ENCODE data around the gene COL4A5.

Gene COL4A5

GRCh38 chrX:108397627-108398391, 41.8 kb upstream of the COL4A5 start:
- no peak for TF ChIP-seq EZH2phosphoT487 (IDR thresholded peaks at IDR 0.05; ENCODE audit: borderline replicate concordance, low read length)
- TF ChIP-seq CTCF (IDR thresholded peaks at IDR 0.05; ENCODE audit: low read depth, low read length, poor library complexity, severe bottlenecking), result no peak
- Histone ChIP-seq H3K79me2 (ENCODE audit: control insufficient read depth, low read length) (no peaks in the 10 kb centered on the region), H3K9me3 (ENCODE audit: control insufficient read depth, insufficient read depth, low read length) (no peaks in the 10 kb centered on the region), H3K27me3 (ENCODE audit: control insufficient read depth, low read length) (no peaks in the 10 kb centered on the region), H4K20me1 (ENCODE audit: control insufficient read depth, insufficient read depth, low read depth, low read length) (no peaks in the 10 kb centered on the region), H3F3A (ENCODE audit: control insufficient read depth, insufficient read depth) (no peaks in the 10 kb centered on the region), H3K36me3 (ENCODE audit: control insufficient read depth, low read length) (no peaks in the 10 kb centered on the region), H3K4me1 (ENCODE audit: control insufficient read depth, low read length) (no peaks in the 10 kb centered on the region), H3K27ac (ENCODE audit: low read depth, low read length) (no peak overlapping the region), H3K4me2 (ENCODE audit: low read length) (no peak overlapping the region), H3K4me3 (ENCODE audit: low read length) (no peak overlapping the region), H3K9me2 (replicated peaks; ENCODE audit: control insufficient read depth, low read length) (no peaks in the 10 kb centered on the region)

DNA sequence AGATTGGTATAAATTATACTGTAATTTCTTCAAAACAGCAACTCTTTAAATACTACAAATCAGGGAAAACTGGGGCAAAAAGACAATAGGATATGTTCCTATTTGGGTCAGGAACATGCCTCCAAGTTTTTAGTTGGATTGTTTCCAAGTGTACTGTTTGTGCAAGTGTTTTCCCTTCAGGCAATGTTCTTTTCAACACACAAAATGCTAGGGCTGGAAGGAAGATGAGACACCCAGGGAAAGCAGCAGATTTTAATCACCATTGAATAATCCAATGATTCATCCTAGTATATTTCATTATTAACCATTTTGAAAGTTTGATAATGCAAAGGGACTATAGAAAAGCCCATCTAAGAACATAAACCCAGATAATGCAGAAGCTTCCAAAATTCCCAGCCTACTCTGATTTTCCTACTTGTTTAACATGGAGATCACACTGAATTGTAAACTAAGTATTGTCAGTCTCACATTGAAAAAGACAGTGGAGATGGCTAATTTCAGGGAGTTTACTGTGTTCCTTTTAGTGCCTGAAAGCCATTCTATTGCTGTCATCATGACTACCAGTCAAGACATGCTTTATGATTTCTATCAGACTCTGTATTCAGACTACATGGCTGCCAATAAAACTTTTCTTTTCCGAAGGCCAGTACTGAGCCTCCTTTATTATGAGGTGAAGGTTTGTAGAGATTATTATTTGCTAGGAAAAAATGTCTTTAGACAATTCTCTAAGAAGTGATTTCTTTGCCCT, 40.0 kb upstream of the COL4A5 start:
- H3F3A ChIP-seq (ENCODE audit: control insufficient read depth, insufficient read depth), result no peaks in the 10 kb centered on the region
- H3K4me1 ChIP-seq (ENCODE audit: control insufficient read depth, low read length), result no peaks in the 10 kb centered on the region
- no peak overlapping the region for H3K27ac ChIP-seq (ENCODE audit: low read depth, low read length)
- TF ChIP-seq EZH2phosphoT487 (IDR thresholded peaks at IDR 0.05; ENCODE audit: borderline replicate concordance, low read length) (no peak), CTCF (IDR thresholded peaks at IDR 0.05; ENCODE audit: low read depth, low read length, poor library complexity, severe bottlenecking) (no peak)
- no peaks in the 10 kb centered on the region for H3K9me3 ChIP-seq (ENCODE audit: control insufficient read depth, insufficient read depth, low read length)
- no peak overlapping the region for H3K4me2 ChIP-seq (ENCODE audit: low read length)
- no peaks in the 10 kb centered on the region for H3K9me2 ChIP-seq (replicated peaks; ENCODE audit: control insufficient read depth, low read length)
- no peak overlapping the region for H3K4me3 ChIP-seq (ENCODE audit: low read length)
- no peaks in the 10 kb centered on the region for H3K79me2 ChIP-seq (ENCODE audit: control insufficient read depth, low read length)
- H4K20me1 ChIP-seq (ENCODE audit: control insufficient read depth, insufficient read depth, low read depth, low read length), result no peaks in the 10 kb centered on the region
- H3K27me3 ChIP-seq (ENCODE audit: control insufficient read depth, low read length), result no peaks in the 10 kb centered on the region
- H3K36me3 ChIP-seq (ENCODE audit: control insufficient read depth, low read length), result no peaks in the 10 kb centered on the region

- Histone ChIP-seq H3K9me3 (ENCODE audit: control insufficient read depth, insufficient read depth, low read length) (no peaks in the 10 kb centered on the region), H3K9me2 (replicated peaks; ENCODE audit: control insufficient read depth, low read length) (no peaks in the 10 kb centered on the region), H3K27ac (ENCODE audit: low read depth, low read length) (no peak overlapping the region), H3K27me3 (ENCODE audit: control insufficient read depth, low read length) (no peaks in the 10 kb centered on the region), H3K4me3 (ENCODE audit: low read length) (no peak overlapping the region), H4K20me1 (ENCODE audit: control insufficient read depth, insufficient read depth, low read depth, low read length) (no peaks in the 10 kb centered on the region), H3K4me1 (ENCODE audit: control insufficient read depth, low read length) (no peaks in the 10 kb centered on the region), H3K36me3 (ENCODE audit: control insufficient read depth, low read length) (no peaks in the 10 kb centered on the region), H3F3A (ENCODE audit: control insufficient read depth, insufficient read depth) (no peaks in the 10 kb centered on the region), H3K4me2 (ENCODE audit: low read length) (no peak overlapping the region), H3K79me2 (ENCODE audit: control insufficient read depth, low read length) (no peaks in the 10 kb centered on the region)
- TF ChIP-seq CTCF (IDR thresholded peaks at IDR 0.05; ENCODE audit: low read depth, low read length, poor library complexity, severe bottlenecking) (no peak), EZH2phosphoT487 (IDR thresholded peaks at IDR 0.05; ENCODE audit: borderline replicate concordance, low read length) (no peak)
These were observed 26.9 kb upstream of the COL4A5 start for GRCh38 chrX:108412783-108413182.

Measured in DOHH2 (cell line).